GM18519 (cell line): ENCODE data around the gene TAS2R40.

Experiments used
- ATAC-seq: cut with Tn5 transposase; IDR thresholded peaks from one replicate; pipeline ENCODE4 v1.9.1; 2021; ENCODE audit warnings: mild to moderate bottlenecking, moderate library complexity; ENCODE audit not compliant: unreplicated experiment, low FRiP score

The TAS2R40 gene

DNA sequence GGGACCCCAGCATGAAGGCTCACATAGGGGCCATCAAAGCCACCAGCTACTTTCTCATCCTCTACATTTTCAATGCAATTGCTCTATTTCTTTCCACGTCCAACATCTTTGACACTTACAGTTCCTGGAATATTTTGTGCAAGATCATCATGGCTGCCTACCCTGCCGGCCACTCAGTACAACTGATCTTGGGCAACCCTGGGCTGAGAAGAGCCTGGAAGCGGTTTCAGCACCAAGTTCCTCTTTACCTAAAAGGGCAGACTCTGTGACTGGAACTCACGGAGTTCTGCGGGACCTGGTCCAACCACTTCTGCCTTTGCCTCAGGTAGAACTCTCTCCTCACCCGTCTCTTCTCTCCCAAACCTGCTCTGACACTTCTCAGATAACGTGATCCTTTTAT, 945 bp downstream of the TAS2R40 start:
- ATAC-seq, result no peak

GRCh38 chr7:143223784-143224183, 1.9 kb downstream of the TAS2R40 start:
- no peak for ATAC-seq

DNA sequence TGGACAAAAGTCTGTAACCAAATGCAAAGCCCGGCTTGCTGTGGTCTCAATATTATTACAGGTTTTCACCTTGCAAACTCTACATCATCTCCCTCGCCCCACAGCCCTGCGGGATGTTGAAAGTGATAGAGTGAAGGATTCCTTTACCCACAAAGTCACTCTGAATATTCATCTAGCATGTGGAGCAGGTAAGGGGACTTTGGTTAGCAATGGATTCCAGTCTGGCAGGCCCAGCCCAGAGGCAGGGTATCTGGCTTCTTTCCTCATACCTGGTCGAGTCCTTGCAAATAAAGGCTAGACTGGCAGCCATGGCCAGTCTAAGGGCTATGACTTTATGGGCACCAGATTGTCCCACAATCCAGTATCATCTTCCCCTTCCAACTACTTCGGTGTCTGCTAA, 3.2 kb downstream of the TAS2R40 start:
- ATAC-seq, result no peak

DNA sequence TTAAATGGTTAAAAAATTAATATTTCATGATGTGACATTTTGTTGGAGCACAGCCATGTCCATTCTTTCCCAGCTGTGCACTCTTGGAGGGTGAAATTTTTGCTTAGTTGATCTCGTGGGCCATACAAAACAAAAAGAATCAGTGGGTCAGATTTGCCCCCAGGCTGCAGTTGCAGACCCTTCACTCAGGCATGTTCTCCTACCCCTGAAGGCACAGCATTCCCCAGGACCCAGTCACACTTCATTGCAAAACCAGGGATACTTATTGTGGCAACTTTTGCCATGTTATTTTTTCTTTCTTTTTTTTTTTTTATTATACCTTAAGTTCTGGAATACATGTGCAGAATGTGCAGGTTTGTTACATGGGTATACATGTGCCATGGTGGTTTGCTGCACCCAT, 6.0 kb downstream of the TAS2R40 start:
- ATAC-seq, result no peak

- ATAC-seq, result no peak
These were observed 7.4 kb downstream of the TAS2R40 start for GRCh38 chr7:143229054-143229790.

DNA sequence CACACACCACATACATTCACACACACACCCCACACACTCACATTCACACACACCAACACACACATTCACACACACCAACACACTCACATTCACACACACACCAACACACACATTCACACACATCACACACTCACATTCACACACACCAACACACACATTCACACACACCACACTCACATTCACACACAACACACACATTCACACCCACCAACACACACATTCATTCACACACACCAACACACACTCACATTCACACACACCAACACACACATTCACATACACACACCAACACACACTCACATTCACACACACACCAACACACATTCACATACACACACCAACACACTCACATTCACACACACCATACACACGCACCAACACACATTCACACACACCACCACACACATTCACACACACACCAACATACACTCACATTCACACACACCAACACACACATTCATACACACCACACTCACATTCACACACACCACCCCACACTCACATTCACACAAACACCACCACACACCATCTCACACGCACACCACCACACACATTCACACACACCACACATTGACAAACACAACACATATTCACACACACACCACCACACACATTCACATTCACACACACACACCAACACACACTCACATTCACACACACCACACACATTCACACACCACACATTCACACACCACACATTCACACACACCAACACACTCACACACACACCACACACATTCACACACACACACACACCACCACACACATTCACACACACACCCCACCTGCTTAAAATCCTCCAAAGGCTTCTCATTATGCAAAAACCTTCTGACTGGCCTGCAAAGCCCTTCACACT, 9.0 kb downstream of the TAS2R40 start:
- no peak for ATAC-seq

GRCh38 chr7:143233816-143234532, 12.1 kb downstream of the TAS2R40 start:
- no peak for ATAC-seq

DNA sequence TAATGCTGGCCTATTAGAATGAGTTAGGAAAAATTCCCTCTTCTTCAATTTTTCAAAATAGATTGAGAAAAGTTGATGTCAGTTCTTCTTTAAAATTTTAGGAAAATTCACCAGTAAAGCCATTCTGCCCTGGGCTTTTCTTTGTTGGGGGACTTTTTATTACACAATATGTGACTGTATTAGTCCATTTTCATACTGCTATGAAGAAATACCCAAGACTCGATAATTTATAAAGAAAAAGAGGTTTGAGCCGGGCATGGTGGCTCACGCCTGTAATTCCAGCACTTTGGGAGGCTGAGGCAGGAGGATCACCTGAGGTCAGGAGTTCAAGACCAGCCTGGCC, 12.7 kb downstream of the TAS2R40 start:
- no peak for ATAC-seq

DNA sequence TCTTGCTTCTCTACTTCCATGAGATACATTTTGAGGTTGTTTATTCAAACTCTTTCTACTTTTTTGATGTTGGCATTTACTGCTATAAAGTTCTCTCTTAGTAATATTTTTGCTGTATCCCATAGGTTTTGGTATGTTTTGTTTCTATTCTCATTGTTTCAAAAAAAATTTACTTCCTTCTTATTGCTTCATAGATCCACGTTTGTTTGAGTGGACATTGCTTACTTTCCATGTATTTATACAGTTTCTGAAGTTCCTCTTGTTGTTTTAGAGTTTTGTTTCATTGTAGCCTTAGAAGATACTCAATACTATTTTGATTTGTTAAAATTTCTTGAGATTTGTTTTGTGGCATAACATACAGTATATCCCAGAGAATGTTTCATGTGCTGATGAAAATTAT, 13.7 kb downstream of the TAS2R40 start:
- no peak for ATAC-seq

DNA sequence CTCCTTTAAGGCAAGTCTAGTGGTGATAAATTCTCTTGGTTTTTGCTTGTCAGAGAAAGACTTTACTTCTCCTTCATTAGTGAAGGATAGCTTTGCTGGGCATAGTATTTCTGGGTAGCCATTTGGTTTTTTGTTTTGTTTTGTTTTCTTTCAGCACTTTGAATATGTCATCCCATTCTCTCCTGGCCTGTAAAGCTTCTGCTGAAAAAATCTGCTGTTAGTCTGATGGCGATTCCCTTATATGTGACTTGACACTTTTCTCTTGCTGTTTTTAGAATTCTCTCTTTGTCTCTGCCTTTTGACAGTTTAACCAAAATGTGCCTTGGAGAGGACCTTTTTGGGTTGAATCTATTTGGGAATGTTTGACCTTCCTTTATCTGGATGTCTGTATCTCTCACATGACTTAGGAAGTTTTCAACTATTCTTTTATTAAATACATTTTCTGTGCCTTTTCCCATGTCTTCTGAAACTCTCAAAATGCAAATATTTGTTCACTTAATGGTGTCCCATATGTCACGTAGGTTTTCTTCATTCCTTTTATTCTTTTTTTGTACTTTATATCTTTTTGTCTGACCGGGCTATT, 14.7 kb downstream of the TAS2R40 start:
- no peak for ATAC-seq

DNA sequence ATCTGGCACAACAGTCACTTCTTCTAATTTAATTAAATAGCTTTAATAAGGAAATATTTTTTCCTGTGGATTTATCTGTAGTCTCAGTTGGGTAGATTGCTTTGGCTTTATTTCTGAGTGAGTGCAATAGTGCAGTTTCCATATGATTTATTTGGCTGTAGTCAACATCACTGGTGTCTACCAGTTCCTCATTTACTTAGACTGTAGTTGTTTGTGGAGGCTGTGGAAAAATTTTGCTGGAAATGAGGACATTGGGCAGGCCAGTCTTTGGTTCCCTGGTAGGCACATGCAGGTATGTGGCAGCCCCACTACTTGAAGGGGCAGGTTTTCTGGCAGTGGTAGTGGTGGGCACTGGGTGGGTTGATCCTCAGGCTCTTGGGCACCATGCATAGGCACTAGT, 15.5 kb downstream of the TAS2R40 start:
- ATAC-seq, result no peak

GRCh38 chr7:143238289-143238980, 16.6 kb downstream of the TAS2R40 start:
- ATAC-seq, result no peak

DNA sequence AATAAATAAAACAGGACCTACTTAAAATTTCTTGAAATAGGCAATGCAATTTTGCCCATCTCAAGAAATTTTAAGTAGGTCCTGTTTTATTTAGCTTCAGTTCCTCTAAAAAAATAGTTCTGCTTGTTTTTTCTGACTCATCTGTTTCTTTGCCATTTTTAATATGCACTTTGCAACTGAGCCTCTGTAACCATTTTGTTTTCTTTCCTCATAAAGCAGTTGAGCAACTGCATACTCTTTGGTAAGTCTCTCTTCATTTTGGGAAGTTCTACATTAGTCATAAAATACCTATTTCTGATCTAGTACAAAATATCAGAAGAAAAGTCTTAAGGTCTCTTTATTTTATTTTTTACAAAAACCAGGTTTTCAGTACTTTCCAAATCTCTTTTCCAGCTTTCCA, 18.0 kb downstream of the TAS2R40 start:
- no peak for ATAC-seq

- ATAC-seq, result peak; percentile 94
These were observed 18.7 kb downstream of the TAS2R40 start for GRCh38 chr7:143240291-143241168.

DNA sequence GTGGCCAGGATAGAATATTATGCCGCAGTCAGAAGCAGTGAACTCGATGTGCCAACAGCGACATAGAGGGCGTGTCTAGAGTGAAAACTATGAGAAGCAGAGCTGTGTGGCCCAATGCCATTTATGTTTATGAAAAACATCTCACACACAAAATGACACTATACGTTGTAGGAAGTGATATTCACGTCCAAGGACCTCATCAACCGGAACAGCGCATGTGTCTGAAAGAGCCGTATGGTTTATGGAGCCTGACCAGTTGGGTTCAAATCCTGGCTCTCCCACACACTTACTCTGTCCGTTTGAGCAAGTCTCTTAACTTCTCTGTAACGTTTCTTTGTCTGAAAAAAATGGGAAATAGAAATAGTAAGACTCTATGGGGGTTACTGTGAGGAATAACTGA, 20.5 kb downstream of the TAS2R40 start:
- ATAC-seq, result no peak

DNA sequence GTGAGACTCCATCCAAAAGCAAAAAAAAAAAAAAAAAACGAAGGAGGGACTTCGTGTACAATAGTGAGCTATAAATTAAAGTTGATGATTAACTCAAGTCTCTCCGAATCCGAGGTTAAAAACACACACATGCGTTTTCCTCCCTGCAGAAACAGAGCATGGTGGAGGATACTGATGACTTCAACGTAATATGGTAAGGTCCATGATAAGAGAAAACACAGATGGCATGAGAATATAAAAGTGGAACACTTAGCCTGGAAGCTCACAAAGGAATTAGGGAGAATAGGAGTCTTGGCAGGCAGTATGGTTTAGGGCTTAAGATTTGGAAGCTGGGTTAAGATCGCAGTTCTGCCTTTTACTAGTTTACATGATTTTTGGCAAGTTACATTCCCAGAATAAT, 21.3 kb downstream of the TAS2R40 start:
- ATAC-seq, result no peak

DNA sequence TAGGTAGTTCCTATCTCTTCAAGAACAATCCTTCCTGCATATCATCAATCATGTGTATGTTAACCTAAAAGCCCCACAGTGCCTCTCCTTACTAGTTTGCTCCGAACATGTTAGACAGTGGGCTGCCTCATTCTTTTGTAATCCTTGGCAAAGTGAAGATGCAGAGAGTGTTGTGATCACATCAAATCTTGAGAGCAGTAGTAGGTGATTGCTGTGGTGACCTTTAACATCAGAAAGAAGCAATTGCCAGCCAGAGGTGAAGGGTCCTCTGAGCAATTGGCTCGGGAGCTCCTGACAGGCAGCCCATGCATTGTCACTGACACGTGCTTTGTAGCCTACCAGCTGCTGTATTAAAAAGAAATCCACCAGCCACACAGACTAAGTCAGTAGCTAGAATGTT, 21.8 kb downstream of the TAS2R40 start:
- ATAC-seq, result no peak

DNA sequence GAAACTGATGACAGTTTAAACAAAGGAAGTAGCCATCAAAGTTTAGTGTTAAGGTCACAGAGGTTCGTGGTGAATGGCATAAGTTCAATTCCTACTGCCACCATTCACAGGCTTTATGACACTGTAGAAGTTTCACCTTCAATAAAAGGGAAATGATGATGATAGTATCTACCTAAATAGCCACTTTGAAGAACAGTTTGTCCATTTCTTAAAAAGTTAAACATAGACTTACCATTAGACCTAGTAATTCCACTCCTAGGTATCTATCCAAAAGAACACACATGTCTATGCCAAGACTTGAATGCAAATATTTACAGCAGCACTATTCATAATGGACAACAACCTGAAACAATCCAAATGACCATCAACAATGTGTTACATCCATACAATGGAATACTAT, 22.5 kb downstream of the TAS2R40 start:
- no peak for ATAC-seq

- no peak for ATAC-seq
These were observed 23.3 kb downstream of the TAS2R40 start for GRCh38 chr7:143245123-143245522.

DNA sequence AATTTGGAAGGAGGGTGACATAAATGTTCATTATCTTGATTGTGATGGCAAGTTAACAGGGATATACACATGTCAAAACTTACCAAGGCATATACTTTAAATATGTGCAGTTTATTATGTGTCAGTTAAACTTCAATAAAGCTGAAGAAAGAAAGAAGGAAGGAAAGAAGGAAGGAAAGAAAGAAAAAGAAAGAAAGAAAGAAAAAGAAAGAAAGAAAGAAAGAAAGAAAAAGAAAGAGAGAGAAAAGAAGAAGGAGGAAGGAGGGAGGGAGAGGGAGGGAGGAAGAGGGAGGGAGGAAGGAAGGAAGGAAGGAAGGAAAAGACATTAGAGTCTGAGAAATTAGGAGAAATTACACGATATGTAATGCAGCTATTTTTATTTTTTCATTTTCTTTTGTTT, 25.5 kb downstream of the TAS2R40 start:
- ATAC-seq, result no peak
